Subcutaneous abdominal adipose tissue (tissue), 5 donors: ENCODE results near the gene ATP8A1.

Experiments used
- H3K27ac ChIP-seq: one replicate; pipeline ENCODE4 v1.7.0; 2013; ENCODE audit warnings: low read depth, mild to moderate bottlenecking, inconsistent platforms, low read length, moderate library complexity
- H3K27me3 ChIP-seq, 5 donors: one replicate each; pipeline ENCODE4 v1.7.0; 2013; ENCODE audit warnings: low read length in 5 of 5, inconsistent platforms in 1 of 5; ENCODE audit not compliant: control insufficient read depth in 5 of 5, insufficient read depth in 4 of 5
- H3K36me3 ChIP-seq, 5 donors: one replicate each; pipeline ENCODE4 v1.7.0; 2013; ENCODE audit warnings: low read length in 5 of 5; ENCODE audit not compliant: control insufficient read depth in 5 of 5, insufficient read depth in 5 of 5
- H3K4me1 ChIP-seq, 5 donors: one replicate each; pipeline ENCODE4 v1.7.0; 2013; ENCODE audit warnings: low read length in 5 of 5, mild to moderate bottlenecking in 3 of 5, moderate library complexity in 1 of 5; ENCODE audit not compliant: control insufficient read depth in 5 of 5, insufficient read depth in 5 of 5
- H3K4me3 ChIP-seq, 5 donors: one replicate each; pipeline ENCODE4 v1.7.0; 2013; ENCODE audit warnings: low read length in 5 of 5, low read depth in 1 of 5
- H3K9ac ChIP-seq, 5 donors: one replicate each; pipeline ENCODE4 v1.7.0; 2013; ENCODE audit warnings: low read length in 5 of 5, mild to moderate bottlenecking in 4 of 5, moderate library complexity in 3 of 5
- H3K9me3 ChIP-seq, 5 donors: one replicate each; pipeline ENCODE4 v1.7.0; 2013; ENCODE audit warnings: low read length in 5 of 5; ENCODE audit not compliant: control insufficient read depth in 5 of 5
- donor health status: healthy.
- donor health status: healthy.
- donor health status: healthy.
- donor health status: healthy.
- donor health status: healthy.

Gene ATP8A1

DNA sequence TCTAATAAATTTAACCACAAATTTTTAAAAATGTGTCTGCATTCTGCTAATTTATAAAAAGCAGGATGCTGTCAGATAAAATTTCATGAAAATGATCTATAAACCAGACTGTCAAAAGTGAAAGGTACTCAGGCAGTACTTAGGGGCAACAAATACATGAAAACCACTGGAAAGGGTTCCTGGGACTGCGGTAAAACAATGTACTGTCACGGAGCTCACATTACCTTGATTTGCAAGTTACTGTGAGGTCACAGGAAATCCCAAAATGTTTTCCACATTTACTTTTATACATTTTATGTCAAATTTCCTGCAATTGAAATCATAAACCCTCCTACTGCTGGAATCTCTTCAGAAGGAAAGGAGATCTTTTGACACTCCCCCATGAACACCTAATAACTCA is 214.3 kb downstream of the ATP8A1 start:
- peaks cover 0 to 5% (median 0%) of the 10 kb centered on the region in 5 donors for H3K36me3 ChIP-seq

DNA sequence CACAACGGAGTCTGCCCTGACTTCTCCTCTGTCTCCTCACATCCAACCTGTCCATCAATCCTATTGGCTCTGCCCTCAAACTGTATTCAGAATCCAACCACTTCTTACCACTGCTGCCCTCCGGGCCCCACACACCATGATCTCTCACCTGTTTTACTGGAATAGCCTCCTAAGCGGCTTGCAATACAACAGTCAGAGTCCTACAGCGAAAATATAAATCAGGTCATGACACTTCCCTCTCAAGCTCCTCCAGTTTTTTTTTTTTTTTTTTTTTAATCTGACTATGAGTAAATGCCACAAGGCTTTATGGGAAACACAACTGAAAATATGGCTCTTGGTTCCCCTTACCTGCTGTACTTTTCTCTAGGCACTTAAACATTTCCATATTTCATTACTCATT is 216.8 kb downstream of the ATP8A1 start:
- H3K9me3 ChIP-seq: no peaks in the 10 kb centered on the region
- H3K4me1 ChIP-seq: no peaks in the 10 kb centered on the region
- H3K9ac ChIP-seq: no peak overlapping the region
- H3K27ac ChIP-seq: no peak overlapping the region
- no peak overlapping the region for H3K4me3 ChIP-seq
- peaks cover 0 to 7% (median 0%) of the 10 kb centered on the region in 5 donors for H3K36me3 ChIP-seq
- H3K27me3 ChIP-seq: no peaks in the 10 kb centered on the region

More for the DNA sequence above, 214.3 kb downstream of the ATP8A1 start:
- Histone ChIP-seq H3K9me3 (no peaks in the 10 kb centered on the region), H3K27ac (no peak overlapping the region), H3K4me3 (no peak overlapping the region), H3K27me3 (no peaks in the 10 kb centered on the region), H3K4me1 (no peaks in the 10 kb centered on the region), H3K9ac (no peak overlapping the region)

DNA sequence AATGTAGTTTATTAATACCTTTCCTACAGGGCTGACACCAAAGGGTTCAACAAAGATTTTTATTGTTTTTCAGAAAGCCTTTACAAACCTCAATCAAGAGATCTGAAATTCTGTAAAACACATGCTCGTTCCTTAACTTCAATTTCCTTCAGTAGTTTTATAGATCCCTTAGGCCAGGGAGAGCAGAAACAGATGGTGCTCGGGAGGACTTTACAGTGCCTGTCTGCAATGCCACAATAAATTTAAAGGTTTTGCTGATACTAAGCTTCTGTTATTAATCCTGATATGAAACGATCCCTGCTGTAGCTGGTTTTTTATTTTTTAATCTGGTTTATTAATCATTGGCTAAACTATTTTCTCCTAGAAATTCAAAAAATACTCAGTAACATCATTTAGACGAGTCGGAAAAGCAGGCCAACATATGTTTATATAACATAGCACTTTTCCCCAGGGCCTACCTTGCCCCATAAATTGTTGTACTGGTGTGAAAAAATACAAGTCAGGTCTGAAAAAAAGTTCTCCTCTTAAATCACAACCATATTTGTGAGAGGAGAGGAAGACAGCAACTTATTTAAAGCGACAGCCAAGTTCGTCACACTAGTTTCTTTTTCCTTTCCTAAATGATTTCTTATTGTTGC is 219.9 kb downstream of the ATP8A1 start:
- Histone ChIP-seq H3K9me3 (no peaks in the 10 kb centered on the region), H3K27ac (no peak overlapping the region), H3K9ac (no peak overlapping the region), H3K4me1 (no peaks in the 10 kb centered on the region), H3K4me3 (no peak overlapping the region), H3K27me3 (no peaks in the 10 kb centered on the region), H3K36me3 (peaks cover 0 to 7% (median 0%) of the 10 kb centered on the region in 5 donors)

DNA sequence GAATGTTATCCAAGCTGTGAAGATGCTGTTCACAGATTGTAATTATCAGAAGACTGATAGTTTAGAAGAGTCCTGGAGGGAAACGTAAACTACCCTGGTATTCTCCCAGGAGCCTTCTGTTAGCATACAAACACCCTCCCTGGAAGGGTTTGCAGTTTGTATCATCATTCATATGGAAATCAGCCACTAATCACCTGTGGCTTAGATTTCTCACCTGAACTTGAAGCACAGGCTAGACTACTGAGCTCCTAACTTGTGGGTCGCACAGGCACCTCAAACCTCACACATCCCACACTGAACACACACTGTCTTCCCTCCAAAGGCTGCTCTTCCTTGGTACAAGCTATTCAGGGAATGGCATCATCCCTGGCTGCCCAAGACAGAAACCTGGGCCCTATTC is 228.9 kb downstream of the ATP8A1 start:
- Histone ChIP-seq H3K27me3 (no peaks in the 10 kb centered on the region), H3K36me3 (peaks cover 0 to 7% (median 0%) of the 10 kb centered on the region in 5 donors), H3K4me3 (no peak overlapping the region), H3K9me3 (no peaks in the 10 kb centered on the region), H3K27ac (no peak overlapping the region), H3K9ac (no peak overlapping the region), H3K4me1 (no peaks in the 10 kb centered on the region)

DNA sequence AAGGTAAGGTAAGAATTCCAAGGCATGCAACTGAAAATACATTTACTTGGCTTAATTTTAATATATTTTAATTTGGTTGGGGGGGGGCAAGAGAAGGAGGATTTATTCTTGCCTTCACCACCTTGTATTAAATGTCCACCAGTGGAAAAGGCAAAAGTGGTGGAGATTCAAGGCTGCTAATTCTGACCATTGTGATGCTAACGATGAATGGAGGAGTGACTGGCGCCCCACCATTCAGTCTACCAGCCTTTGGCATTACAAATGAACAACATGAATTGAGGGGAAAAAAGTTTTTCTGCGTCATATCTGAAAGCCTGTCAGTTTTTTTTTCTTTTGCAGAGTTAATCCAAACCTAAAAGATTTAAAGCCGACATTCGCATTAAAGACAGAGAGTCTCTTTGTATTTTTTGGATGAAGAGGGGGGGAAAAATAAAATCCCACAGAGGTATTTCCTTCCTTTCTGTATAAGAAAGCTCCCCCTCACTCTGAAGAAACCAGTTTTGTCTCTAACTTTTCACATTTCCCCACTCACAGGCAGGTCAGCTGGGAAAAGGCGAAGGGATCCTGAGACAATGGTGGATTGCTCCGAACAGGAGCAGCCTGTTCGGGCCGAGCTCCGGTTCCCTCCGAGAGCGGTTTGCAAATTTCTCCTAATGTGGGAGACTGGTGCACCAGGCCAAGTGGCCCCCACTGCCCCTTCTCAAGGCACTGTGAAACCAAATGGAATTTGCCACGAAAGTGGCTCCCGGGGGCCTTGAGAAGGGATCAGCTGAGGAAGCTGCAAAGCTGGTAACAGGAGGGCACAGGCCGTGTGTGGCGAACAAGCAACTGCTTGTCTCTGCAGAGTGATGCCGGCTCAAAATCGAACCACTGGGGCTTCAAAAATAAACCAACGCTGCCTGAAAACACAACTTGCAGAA is 231.5 kb downstream of the ATP8A1 start:
- no peaks in the 10 kb centered on the region for H3K4me1 ChIP-seq
- no peak overlapping the region for H3K27ac ChIP-seq
- H3K9me3 ChIP-seq: no peaks in the 10 kb centered on the region
- H3K27me3 ChIP-seq: no peaks in the 10 kb centered on the region
- H3K36me3 ChIP-seq: peaks cover 0 to 11% (median 0%) of the 10 kb centered on the region in 5 donors
- H3K9ac ChIP-seq: no peak overlapping the region
- no peak overlapping the region for H3K4me3 ChIP-seq

DNA sequence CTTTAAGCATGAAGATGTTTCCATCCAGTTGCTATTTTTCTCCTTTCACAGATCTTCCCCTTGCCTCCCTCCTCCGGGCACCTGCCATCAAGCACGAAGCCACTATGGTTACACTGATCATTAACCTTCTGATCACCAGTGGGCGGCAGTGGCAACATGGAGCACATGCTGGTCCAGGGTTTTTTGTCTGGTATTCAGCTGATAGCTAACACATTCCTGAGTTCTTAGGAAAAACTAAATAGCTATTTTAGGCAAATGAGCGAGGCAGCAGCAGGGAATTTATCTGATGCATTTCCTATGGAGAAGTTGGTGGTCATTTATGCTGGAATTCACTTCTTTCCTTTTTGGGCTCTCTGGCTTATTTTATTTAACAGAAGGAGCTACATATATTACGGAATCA is 236.8 kb downstream of the ATP8A1 start:
- Histone ChIP-seq H3K36me3 (peaks cover 0 to 4% (median 0%) of the 10 kb centered on the region in 5 donors), H3K9me3 (no peaks in the 10 kb centered on the region), H3K4me1 (peaks cover 0 to 3% (median 0%) of the 10 kb centered on the region in 5 donors), H3K27ac (no peak overlapping the region), H3K27me3 (no peaks in the 10 kb centered on the region), H3K9ac (no peak overlapping the region), H3K4me3 (no peak overlapping the region)

DNA sequence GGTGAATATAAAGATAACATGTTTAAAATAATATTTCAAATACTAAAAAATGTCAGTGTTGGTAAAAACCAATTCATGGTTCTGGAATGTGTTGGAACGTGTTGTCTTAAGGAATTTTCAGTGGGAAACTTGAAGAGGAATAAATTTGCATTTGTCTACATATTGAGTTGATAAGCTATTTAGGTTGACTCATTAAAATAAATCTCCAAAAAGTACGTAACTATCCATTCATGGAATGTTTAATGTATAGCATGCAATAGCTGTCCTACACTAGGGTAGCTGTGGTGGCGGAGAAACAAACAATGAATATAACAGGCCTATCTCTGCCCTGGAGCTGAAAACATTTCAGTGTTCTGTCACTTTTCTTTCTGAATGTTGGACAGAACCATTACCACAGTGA is 239.4 kb downstream of the ATP8A1 start:
- no peak overlapping the region for H3K9ac ChIP-seq
- peaks cover 0 to 8% (median 2%) of the 10 kb centered on the region in 5 donors for H3K4me1 ChIP-seq
- H3K27ac ChIP-seq: no peak overlapping the region
- H3K4me3 ChIP-seq: no peak overlapping the region
- no peaks in the 10 kb centered on the region for H3K27me3 ChIP-seq
- peaks cover 0 to 4% (median 0%) of the 10 kb centered on the region in 5 donors for H3K36me3 ChIP-seq
- H3K9me3 ChIP-seq: no peaks in the 10 kb centered on the region

DNA sequence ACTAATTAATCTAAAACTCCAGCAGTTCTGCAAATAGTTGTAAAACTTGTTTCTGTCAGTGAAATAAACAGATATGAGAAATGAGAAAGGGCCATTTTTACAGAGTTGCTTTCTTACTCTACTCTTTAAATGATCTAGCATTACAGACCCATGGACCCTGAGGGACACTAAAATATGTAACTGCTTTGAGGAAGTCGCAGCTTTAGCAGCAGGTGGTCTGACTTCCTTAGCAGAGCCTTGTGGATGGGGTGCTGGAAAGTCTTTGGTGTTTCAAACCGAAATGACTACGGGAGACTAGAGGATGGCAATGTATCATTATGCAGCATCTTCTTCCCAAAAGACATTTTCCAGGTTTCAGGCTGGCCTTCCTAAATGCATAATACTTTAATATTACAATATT is 240.9 kb downstream of the ATP8A1 start:
- Histone ChIP-seq H3K36me3 (no peaks in the 10 kb centered on the region), H3K4me3 (no peak overlapping the region), H3K9me3 (no peaks in the 10 kb centered on the region), H3K27me3 (no peaks in the 10 kb centered on the region), H3K9ac (no peak overlapping the region), H3K27ac (no peak overlapping the region), H3K4me1 (peaks cover 0 to 21% (median 12%) of the 10 kb centered on the region in 5 donors)

DNA sequence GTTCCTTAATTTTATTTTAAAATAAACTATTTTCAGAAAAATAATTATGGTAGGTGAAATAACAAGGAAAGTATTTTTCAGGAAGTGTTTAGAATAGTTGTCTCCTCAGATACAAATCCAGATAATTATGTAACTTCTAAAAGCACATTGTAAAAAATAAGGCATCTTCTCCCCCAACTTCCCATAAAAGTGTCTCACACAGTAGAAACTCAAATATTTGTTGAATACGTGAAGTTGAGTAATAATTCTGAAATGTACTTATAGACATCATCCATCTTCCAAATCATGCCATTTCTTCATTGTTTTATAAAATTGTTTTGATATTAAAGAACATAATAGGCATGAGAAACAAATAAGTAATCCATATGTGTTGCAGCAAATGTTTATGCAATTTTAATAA is 241.6 kb downstream of the ATP8A1 start:
- Histone ChIP-seq H3K4me1 (peaks cover 0 to 21% (median 12%) of the 10 kb centered on the region in 5 donors), H3K27me3 (no peaks in the 10 kb centered on the region), H3K9ac (no peak overlapping the region), H3K4me3 (no peak overlapping the region), H3K27ac (no peak overlapping the region), H3K36me3 (no peaks in the 10 kb centered on the region), H3K9me3 (no peaks in the 10 kb centered on the region)

DNA sequence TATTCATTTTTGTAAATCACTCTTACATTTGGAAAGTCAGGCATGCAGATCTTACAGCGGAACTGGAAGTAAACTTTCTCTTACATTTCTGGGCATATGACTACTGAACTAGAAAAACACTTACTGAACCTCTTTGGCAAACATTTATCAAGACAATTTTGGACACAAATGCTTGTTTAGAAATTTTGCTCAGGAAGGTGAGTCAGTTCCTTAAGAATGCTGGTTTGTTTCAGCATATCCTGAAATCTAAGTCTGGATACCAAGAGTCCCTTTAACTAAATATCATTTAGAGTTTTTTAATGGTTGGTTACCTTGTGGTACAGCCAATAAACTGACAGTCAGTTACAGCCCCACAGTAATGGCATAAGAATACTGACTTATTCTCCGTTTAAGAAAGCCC is 244.7 kb downstream of the ATP8A1 start:
- no peaks in the 10 kb centered on the region for H3K9me3 ChIP-seq
- H3K9ac ChIP-seq: no peak overlapping the region
- peak overlapping the region; percentile 3 for H3K27ac ChIP-seq
- no peak overlapping the region for H3K4me3 ChIP-seq
- H3K27me3 ChIP-seq: no peaks in the 10 kb centered on the region
- H3K4me1 ChIP-seq: peaks cover 0 to 21% (median 12%) of the 10 kb centered on the region in 5 donors
- no peaks in the 10 kb centered on the region for H3K36me3 ChIP-seq
